Activated B cell treated with CpG ODN at 0.5 μM for 24 hours (primary cell): ENCODE data around the gene DNAJB11. TPM values are rescaled to one million over a fixed set of nuclear protein-coding genes. Genes with fewer than 3 reads are reported as not detected.

Experiments used
- ATAC-seq: fragments of 200-7000 bp; cut with Tn5 transposase; one replicate; pipeline ENCODE4 v1.10.0; 2021; ENCODE audit warnings: low read depth, mild to moderate bottlenecking, moderate library complexity
- CTCF ChIA-PET: fragments of 350-600 bp; sonication (Branson Sonifier 250); formaldehyde crosslinking; loops from one replicate; lab custom pipeline; 2021; ENCODE audit warnings: antibody characterized with exemption; lab: Charles Lee
- POLR2A ChIA-PET: fragments of 350-600 bp; sonication (Branson Sonifier 250); formaldehyde crosslinking; loops from one replicate; lab custom pipeline; 2021; ENCODE audit warnings: antibody characterized with exemption; lab: Charles Lee
- DNase-seq: peaks from one replicate; pipeline ENCODE4 v3.0.0; 2022
- H3K27ac Mint-ChIP-seq: one replicate; pipeline ENCODE4 v1.8.0; 2020; ENCODE audit warnings: mixed read lengths
- H3K27me3 Mint-ChIP-seq: one replicate; pipeline ENCODE4 v1.8.0; 2021; ENCODE audit warnings: mixed read lengths
- H3K36me3 Mint-ChIP-seq: one replicate; pipeline ENCODE4 v1.8.0; 2021; ENCODE audit warnings: low read depth, mixed read lengths
- H3K4me1 Mint-ChIP-seq: one replicate; pipeline ENCODE4 v1.8.0; 2021; ENCODE audit warnings: mixed read lengths
- H3K4me3 Mint-ChIP-seq: one replicate; pipeline ENCODE4 v1.8.0; 2020; ENCODE audit warnings: mild to moderate bottlenecking, mixed read lengths
- H3K9me3 Mint-ChIP-seq: one replicate; pipeline ENCODE4 v1.8.0; 2020; ENCODE audit warnings: mixed read lengths
- intact Hi-C: fragments of 100-400 bp; cut with micrococcal nuclease; formaldehyde crosslinking; loops from one replicate; pipeline ENCODE4 v1.15.1; 2024
- total RNA-seq: library from RNA; stranded (reverse); gene quantifications from 2 replicates; pipeline ENCODE4 v1.2.3, GENCODE V29; 2022
- TF ChIP-seq, protein P1 (sequence below): fragments of 200-600 bp; IDR thresholded peaks from one replicate; pipeline ENCODE4 v1.8.0; 2022; ENCODE audit warnings: antibody characterized with exemption, mild to moderate bottlenecking

The DNAJB11 gene
- total RNA-seq, 1 donor from 2014 or later = 51.3 TPM

- H3K9me3 Mint-ChIP-seq = no peaks in the 10 kb centered on the region
- H3K27me3 Mint-ChIP-seq = no peaks in the 10 kb centered on the region
- H3K4me3 Mint-ChIP-seq = no peak overlapping the region
- H3K4me1 Mint-ChIP-seq = no peaks in the 10 kb centered on the region
- intact Hi-C loops = no loop called here
- CTCF ChIA-PET = interaction anchor here (0.7 to 1.4 kb wide), 4 partner anchors 28 to 604 kb away, joined by 3 read pairs; no protein-coding TSS in a partner anchor
- POLR2A ChIA-PET = no interaction called here
- peaks cover 50% of the 10 kb centered on the region for H3K36me3 Mint-ChIP-seq
- DNase-seq = no peak
- no peak for ATAC-seq
- TF ChIP-seq, protein P1, sequence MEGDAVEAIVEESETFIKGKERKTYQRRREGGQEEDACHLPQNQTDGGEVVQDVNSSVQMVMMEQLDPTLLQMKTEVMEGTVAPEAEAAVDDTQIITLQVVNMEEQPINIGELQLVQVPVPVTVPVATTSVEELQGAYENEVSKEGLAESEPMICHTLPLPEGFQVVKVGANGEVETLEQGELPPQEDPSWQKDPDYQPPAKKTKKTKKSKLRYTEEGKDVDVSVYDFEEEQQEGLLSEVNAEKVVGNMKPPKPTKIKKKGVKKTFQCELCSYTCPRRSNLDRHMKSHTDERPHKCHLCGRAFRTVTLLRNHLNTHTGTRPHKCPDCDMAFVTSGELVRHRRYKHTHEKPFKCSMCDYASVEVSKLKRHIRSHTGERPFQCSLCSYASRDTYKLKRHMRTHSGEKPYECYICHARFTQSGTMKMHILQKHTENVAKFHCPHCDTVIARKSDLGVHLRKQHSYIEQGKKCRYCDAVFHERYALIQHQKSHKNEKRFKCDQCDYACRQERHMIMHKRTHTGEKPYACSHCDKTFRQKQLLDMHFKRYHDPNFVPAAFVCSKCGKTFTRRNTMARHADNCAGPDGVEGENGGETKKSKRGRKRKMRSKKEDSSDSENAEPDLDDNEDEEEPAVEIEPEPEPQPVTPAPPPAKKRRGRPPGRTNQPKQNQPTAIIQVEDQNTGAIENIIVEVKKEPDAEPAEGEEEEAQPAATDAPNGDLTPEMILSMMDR = no peak
- H3K27ac Mint-ChIP-seq = no peak overlapping the region
Observed at GRCh38 chr3:186587183-186587582, 16.7 kb downstream of the DNAJB11 start.

DNA sequence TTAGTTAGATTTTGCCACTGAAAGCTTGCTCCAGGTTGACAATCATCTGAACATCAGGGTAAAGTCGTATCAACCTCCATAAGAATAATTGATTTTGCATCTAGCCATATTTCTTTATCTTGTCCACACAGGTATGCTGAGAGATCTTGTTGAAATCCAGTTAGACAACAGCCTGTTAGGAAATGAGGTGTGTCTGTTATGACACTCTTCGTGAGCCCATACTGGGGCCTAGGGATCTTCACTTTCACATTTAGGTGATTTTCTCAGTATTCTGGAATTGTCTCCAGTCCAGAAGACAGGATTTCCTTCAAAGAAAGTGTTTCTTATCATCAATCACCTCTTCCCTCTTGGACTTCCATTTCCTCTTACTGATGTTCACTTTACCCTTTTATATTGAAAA, 18.1 kb downstream of the DNAJB11 start:
- Mint-ChIP-seq H3K4me3 (no peak overlapping the region), H3K27me3 (no peaks in the 10 kb centered on the region), H3K4me1 (no peaks in the 10 kb centered on the region), H3K9me3 (no peaks in the 10 kb centered on the region), H3K27ac (no peak overlapping the region), H3K36me3 (peaks cover 36% of the 10 kb centered on the region)
- intact Hi-C loops = no loop called here
- POLR2A ChIA-PET = no interaction called here
- CTCF ChIA-PET = no interaction called here
- TF ChIP-seq, protein P1 = no peak
- DNase-seq = no peak
- no peak for ATAC-seq

GRCh38 chr3:186589121-186589520, 18.6 kb downstream of the DNAJB11 start:
- intact Hi-C loops = no loop called here
- POLR2A ChIA-PET = no interaction called here
- no peak for DNase-seq

DNA sequence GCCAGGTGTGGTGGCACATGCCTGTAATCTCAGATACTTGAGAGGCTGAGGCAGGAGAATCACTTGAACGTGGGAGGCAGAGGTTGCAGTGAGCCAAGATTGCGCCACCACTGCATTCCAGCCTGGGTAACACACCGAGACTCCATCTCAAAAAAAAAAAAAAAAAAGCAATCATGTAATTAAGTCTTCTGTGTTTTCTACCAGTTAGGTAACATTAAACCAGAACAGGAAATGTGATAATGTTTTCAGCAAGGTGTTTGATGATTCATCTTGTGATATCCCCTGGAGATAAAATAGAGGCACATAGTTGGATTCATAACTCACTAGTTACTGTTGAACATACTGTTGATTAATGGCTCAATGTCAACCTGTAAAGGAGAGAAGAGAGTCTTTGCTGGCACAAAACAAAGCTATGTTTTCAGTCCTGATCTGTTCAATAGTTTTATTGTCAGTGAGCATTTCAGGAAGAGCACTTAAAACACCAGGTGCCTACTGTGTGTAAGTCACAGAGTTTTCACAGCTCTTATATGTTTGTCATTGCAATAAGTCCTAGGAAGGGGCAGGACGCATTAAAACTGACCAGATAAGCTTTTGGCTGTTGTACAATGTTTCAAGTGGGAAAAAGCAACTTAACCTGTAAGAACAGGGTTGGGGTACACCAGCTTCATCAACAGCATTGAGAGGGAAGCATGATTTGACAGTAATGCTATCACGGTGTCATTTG, 19.5 kb downstream of the DNAJB11 start:
- H3K4me3 Mint-ChIP-seq = no peak overlapping the region
- no peak for DNase-seq
- H3K27ac Mint-ChIP-seq = no peak overlapping the region
- CTCF ChIA-PET = interaction anchor here (1.3 kb wide), 1 partner anchor 49 kb away, joined by 3 read pairs; no protein-coding TSS in a partner anchor
- no peak for ATAC-seq
- H3K9me3 Mint-ChIP-seq = no peaks in the 10 kb centered on the region
- TF ChIP-seq, protein P1 = no peak
- no peaks in the 10 kb centered on the region for H3K4me1 Mint-ChIP-seq
- POLR2A ChIA-PET = interaction anchor here (0.5 kb wide), 1 partner anchor 559 kb away, joined by 5 read pairs; no protein-coding TSS in a partner anchor
- intact Hi-C loops = no loop called here
- H3K36me3 Mint-ChIP-seq = peaks cover 22% of the 10 kb centered on the region
- H3K27me3 Mint-ChIP-seq = no peaks in the 10 kb centered on the region

More at GRCh38 chr3:186589121-186589520, 18.6 kb downstream of the DNAJB11 start:
- no peak overlapping the region for H3K27ac Mint-ChIP-seq
- H3K27me3 Mint-ChIP-seq = no peaks in the 10 kb centered on the region
- H3K9me3 Mint-ChIP-seq = no peaks in the 10 kb centered on the region
- ATAC-seq = no peak
- TF ChIP-seq, protein P1 = no peak
- H3K4me3 Mint-ChIP-seq = no peak overlapping the region
- CTCF ChIA-PET = interaction anchor here (1.3 kb wide), 1 partner anchor 48 kb away, joined by 3 read pairs; no protein-coding TSS in a partner anchor
- H3K4me1 Mint-ChIP-seq = no peaks in the 10 kb centered on the region
- H3K36me3 Mint-ChIP-seq = peaks cover 31% of the 10 kb centered on the region

GRCh38 chr3:186590580-186591295, 20.2 kb downstream of the DNAJB11 start:
- Mint-ChIP-seq H3K27me3 (no peaks in the 10 kb centered on the region), H3K9me3 (no peaks in the 10 kb centered on the region), H3K4me1 (no peaks in the 10 kb centered on the region), H3K27ac (no peak overlapping the region), H3K4me3 (no peak overlapping the region), H3K36me3 (peaks cover 15% of the 10 kb centered on the region)
- intact Hi-C loops = no loop called here
- ChIA-PET POLR2A (no interaction called here), CTCF (interaction anchor here (1.3 kb wide), 1 partner anchor 50 kb away, joined by 3 read pairs; no protein-coding TSS in a partner anchor)
- DNase-seq (no peak), ATAC-seq (no peak)
- TF ChIP-seq, protein P1 = no peak
